ENCODE results near the gene KDSR. TPM values are rescaled to one million over a fixed set of nuclear protein-coding genes. Genes with fewer than 3 reads are reported as not detected.

Gene KDSR, protein sequence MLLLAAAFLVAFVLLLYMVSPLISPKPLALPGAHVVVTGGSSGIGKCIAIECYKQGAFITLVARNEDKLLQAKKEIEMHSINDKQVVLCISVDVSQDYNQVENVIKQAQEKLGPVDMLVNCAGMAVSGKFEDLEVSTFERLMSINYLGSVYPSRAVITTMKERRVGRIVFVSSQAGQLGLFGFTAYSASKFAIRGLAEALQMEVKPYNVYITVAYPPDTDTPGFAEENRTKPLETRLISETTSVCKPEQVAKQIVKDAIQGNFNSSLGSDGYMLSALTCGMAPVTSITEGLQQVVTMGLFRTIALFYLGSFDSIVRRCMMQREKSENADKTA
- 72.2 and 83.5 TPM in 2 replicates for total RNA-seq

GRCh38 chr18:63367053-63367953 is at the start of gene KDSR:
TSS of gene KDSR (minus strand) at chr18:63367206. CDS start at chr18:63367118, 88 bp downstream.
- peak within 1 kb of the TSS; percentile 83 for H3K27ac Mint-ChIP-seq
- peak within 1 kb of the TSS; percentile 93 for H3K4me3 Mint-ChIP-seq
- H3K27me3 Mint-ChIP-seq (ENCODE audit: insufficient read depth), result no peaks in the 10 kb centered on the region
- DNase-seq (ENCODE audit: low spot score), result peak; percentile 82
- peaks cover 44% of the 10 kb centered on the region for H3K4me1 Mint-ChIP-seq (ENCODE audit: low read depth)
- peaks cover 30% of the 10 kb centered on the region for H3K36me3 Mint-ChIP-seq (ENCODE audit: low read depth)
- intact Hi-C loops (cut with micrococcal nuclease), result loop anchor here (1.0 to 10.0 kb wide), 11 partner anchors 12 to 1180 kb away; partner anchors contain the start of genes HMSD, PHLPP1, PIGN and RELCH
- peaks cover 25% of the 10 kb centered on the region for H3K9me3 Mint-ChIP-seq

DNA sequence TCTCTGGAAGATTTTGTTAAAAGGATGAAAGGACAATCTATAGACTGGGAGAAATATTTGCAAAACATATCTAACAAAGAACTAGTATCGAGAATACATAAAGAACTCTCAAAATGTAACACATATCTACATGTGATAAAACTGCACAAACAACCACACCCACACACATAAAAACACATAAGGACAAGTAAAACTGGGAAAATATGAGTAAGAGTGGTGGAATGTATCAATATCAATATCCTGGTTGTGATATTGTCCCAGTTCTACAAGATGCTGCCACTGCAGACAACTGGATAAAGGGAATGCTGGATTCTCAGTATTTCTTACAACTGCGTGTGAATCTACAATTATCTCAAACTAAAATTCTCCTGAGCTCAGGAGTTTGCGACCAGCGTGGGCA is 45.9 kb upstream of the KDSR start:
- H3K36me3 Mint-ChIP-seq (ENCODE audit: low read depth), result peaks cover 38% of the 10 kb centered on the region
- intact Hi-C loops (cut with micrococcal nuclease), result no loop called here
- H3K4me1 Mint-ChIP-seq (ENCODE audit: low read depth), result peaks cover 38% of the 10 kb centered on the region
- H3K27ac Mint-ChIP-seq, result peak overlapping the region; percentile 49
- DNase-seq (ENCODE audit: low spot score), result no peak
- no peaks in the 10 kb centered on the region for H3K9me3 Mint-ChIP-seq
- no peaks in the 10 kb centered on the region for H3K27me3 Mint-ChIP-seq (ENCODE audit: insufficient read depth)
- no peak overlapping the region for H3K4me3 Mint-ChIP-seq

DNA sequence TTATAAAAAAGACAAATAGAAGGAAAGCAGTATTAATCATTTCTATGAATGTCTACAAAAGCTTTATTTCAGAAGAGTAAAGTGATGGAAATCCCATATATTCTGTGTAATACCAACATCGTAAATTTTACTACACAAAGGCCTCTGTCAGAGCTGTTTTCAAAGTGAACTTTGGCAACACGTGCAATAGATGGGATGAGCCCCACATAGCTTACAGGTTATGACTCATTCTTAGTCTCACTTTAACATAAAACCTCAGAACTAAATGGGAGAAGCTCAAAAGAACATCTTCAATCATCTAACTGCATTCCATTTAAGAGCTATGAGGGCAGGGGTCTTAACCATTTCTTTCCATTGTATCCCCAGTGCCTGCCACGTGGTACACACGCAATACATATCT is 43.8 kb upstream of the KDSR start:
- H3K27ac Mint-ChIP-seq, result peak overlapping the region; percentile 24
- H3K4me3 Mint-ChIP-seq, result no peak overlapping the region
- intact Hi-C loops (cut with micrococcal nuclease), result loop anchor here (1.0 to 2.0 kb wide), 2 partner anchors 12 to 44 kb away; partner anchors contain the start of genes KDSR and VPS4B
- H3K27me3 Mint-ChIP-seq (ENCODE audit: insufficient read depth), result no peaks in the 10 kb centered on the region
- peaks cover 44% of the 10 kb centered on the region for H3K4me1 Mint-ChIP-seq (ENCODE audit: low read depth)
- DNase-seq (ENCODE audit: low spot score), result no peak
- peaks cover 52% of the 10 kb centered on the region for H3K36me3 Mint-ChIP-seq (ENCODE audit: low read depth)
- no peaks in the 10 kb centered on the region for H3K9me3 Mint-ChIP-seq

GRCh38 chr18:63409301-63409700 is 42.3 kb upstream of the KDSR start:
- Mint-ChIP-seq H3K36me3 (ENCODE audit: low read depth) (peaks cover 47% of the 10 kb centered on the region), H3K27me3 (ENCODE audit: insufficient read depth) (no peaks in the 10 kb centered on the region), H3K4me1 (ENCODE audit: low read depth) (peaks cover 44% of the 10 kb centered on the region), H3K9me3 (no peaks in the 10 kb centered on the region), H3K27ac (peak overlapping the region; percentile 64), H3K4me3 (no peak overlapping the region)
- intact Hi-C loops (cut with micrococcal nuclease), result loop anchor here (1.0 kb wide), 1 partner anchor 9 kb away; no protein-coding TSS in a partner anchor
- DNase-seq (ENCODE audit: low spot score), result no peak

DNA sequence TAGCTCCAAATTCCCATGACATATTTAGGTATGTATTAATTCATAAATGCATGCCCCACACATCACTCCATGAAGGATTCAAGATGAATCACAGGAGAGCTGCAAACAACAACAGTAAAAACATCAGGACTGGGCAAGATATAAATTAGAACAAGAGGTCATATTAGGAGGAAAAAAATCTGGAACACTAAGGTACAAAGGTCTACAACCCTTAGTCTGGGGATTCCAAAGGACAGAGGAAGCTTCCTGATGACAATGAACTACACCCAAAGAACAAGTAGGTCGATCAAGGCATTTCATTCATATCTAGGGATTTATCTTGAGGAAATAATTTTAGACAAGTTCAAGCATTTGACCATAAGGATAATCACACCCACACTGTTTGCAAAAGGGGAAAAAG is 40.7 kb upstream of the KDSR start:
- intact Hi-C loops (cut with micrococcal nuclease), result no loop called here
- DNase-seq (ENCODE audit: low spot score), result no peak
- H3K9me3 Mint-ChIP-seq, result no peaks in the 10 kb centered on the region
- no peak overlapping the region for H3K27ac Mint-ChIP-seq
- H3K4me1 Mint-ChIP-seq (ENCODE audit: low read depth), result peaks cover 42% of the 10 kb centered on the region
- peaks cover 50% of the 10 kb centered on the region for H3K36me3 Mint-ChIP-seq (ENCODE audit: low read depth)
- no peak overlapping the region for H3K4me3 Mint-ChIP-seq
- no peaks in the 10 kb centered on the region for H3K27me3 Mint-ChIP-seq (ENCODE audit: insufficient read depth)

DNA sequence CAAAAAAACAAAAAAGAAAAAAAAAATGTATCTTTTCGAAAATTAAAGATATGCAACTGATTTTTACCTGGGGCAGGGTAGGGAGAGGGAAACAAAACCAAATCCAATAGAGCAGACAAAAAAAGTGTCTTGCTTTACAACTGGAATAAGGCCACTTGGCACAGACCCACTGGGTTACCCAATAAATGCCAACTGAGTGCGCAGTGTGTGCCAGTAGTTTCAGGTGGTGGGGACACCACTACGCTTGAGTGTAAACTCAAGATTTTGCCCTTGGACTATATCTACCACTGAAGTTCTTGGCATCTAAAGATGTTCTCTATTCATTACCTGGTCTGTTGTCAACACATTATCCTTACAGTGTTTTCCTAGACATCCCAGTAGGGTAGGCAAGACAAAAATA is 39.0 kb upstream of the KDSR start:
- Mint-ChIP-seq H3K4me3 (no peak overlapping the region), H3K9me3 (no peaks in the 10 kb centered on the region), H3K27ac (no peak overlapping the region), H3K4me1 (ENCODE audit: low read depth) (peaks cover 37% of the 10 kb centered on the region), H3K36me3 (ENCODE audit: low read depth) (peaks cover 52% of the 10 kb centered on the region), H3K27me3 (ENCODE audit: insufficient read depth) (no peaks in the 10 kb centered on the region)
- intact Hi-C loops (cut with micrococcal nuclease), result no loop called here
- no peak for DNase-seq (ENCODE audit: low spot score)

GRCh38 chr18:63402246-63403162 is 35.5 kb upstream of the KDSR start:
- Mint-ChIP-seq H3K4me1 (ENCODE audit: low read depth) (peaks cover 19% of the 10 kb centered on the region), H3K4me3 (no peak overlapping the region), H3K27ac (no peak overlapping the region), H3K27me3 (ENCODE audit: insufficient read depth) (no peaks in the 10 kb centered on the region), H3K36me3 (ENCODE audit: low read depth) (peaks cover 50% of the 10 kb centered on the region), H3K9me3 (no peaks in the 10 kb centered on the region)
- intact Hi-C loops (cut with micrococcal nuclease), result no loop called here
- no peak for DNase-seq (ENCODE audit: low spot score)

DNA sequence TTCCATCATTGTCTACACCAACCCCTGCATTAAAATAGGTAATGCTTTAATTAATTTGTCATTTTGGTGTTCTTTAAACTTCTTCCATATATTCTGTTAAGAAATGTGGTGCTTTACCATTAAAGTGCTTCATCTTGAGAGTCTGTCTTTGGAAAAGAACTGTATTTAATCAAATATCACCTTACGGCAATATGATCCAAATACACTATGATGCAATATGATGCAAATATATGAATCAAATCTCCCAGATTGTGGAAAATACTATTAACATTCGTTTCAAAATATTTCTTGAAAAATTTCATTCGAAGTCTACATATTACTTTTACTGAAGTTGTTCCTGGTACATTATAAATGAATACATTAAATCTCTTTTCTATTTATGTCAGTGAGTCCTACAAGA is 32.3 kb upstream of the KDSR start:
- no peak overlapping the region for H3K27ac Mint-ChIP-seq
- intact Hi-C loops (cut with micrococcal nuclease), result no loop called here
- no peak overlapping the region for H3K4me3 Mint-ChIP-seq

DNA sequence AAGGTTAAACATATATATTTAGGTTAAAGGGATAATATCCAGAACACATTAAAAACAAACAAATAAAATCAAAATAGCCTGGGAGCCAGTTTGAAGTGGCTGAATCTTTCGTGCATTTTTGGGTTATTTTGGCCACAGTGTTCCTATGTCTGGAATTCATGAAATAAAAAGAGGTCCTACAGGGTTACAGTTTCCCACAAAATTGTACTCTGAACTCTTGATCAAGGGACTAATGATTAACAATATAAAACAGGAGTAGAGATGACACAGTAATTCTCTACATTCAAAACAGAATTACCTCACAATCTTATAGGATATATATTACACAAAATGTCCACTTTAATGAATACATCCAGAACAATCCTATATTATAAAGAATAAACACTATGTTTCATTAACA is 30.3 kb upstream of the KDSR start:
- Mint-ChIP-seq H3K27me3 (ENCODE audit: insufficient read depth) (no peaks in the 10 kb centered on the region), H3K4me1 (ENCODE audit: low read depth) (peaks cover 13% of the 10 kb centered on the region), H3K9me3 (no peaks in the 10 kb centered on the region), H3K4me3 (no peak overlapping the region), H3K36me3 (ENCODE audit: low read depth) (peaks cover 31% of the 10 kb centered on the region), H3K27ac (no peak overlapping the region)
- intact Hi-C loops (cut with micrococcal nuclease), result no loop called here
- no peak for DNase-seq (ENCODE audit: low spot score)

More for the DNA sequence above, 32.3 kb upstream of the KDSR start:
- no peaks in the 10 kb centered on the region for H3K9me3 Mint-ChIP-seq
- peaks cover 41% of the 10 kb centered on the region for H3K36me3 Mint-ChIP-seq (ENCODE audit: low read depth)
- peaks cover 18% of the 10 kb centered on the region for H3K4me1 Mint-ChIP-seq (ENCODE audit: low read depth)
- no peaks in the 10 kb centered on the region for H3K27me3 Mint-ChIP-seq (ENCODE audit: insufficient read depth)
- DNase-seq (ENCODE audit: low spot score), result no peak

GRCh38 chr18:63395503-63395902 is 28.5 kb upstream of the KDSR start:
- intact Hi-C loops (cut with micrococcal nuclease), result no loop called here
- Mint-ChIP-seq H3K4me3 (no peak overlapping the region), H3K4me1 (ENCODE audit: low read depth) (peaks cover 8% of the 10 kb centered on the region), H3K27ac (no peak overlapping the region), H3K9me3 (no peaks in the 10 kb centered on the region), H3K36me3 (ENCODE audit: low read depth) (peaks cover 27% of the 10 kb centered on the region), H3K27me3 (ENCODE audit: insufficient read depth) (no peaks in the 10 kb centered on the region)
- DNase-seq (ENCODE audit: low spot score), result no peak

DNA sequence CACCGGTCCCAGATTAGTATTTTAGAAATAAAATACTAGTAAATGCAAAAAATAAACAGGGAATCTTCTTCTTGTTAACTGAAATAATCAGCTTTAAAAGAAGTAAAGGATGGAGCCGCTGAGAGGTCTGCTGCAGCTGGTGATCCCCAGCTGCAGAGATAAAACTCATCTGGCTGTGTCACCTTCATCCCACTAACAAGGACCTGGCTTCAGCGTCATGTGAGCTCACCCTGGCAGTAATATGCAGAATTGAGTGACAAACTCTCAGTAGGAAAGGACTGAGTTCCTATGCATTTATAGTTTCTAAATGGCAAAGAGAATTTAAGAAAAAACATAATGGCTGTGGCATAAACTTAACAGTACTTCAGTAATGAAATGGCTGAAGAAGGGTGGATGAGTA is 27.9 kb upstream of the KDSR start:
- H3K4me1 Mint-ChIP-seq (ENCODE audit: low read depth), result peaks cover 2% of the 10 kb centered on the region
- DNase-seq (ENCODE audit: low spot score), result no peak
- H3K36me3 Mint-ChIP-seq (ENCODE audit: low read depth), result peaks cover 23% of the 10 kb centered on the region
- H3K27me3 Mint-ChIP-seq (ENCODE audit: insufficient read depth), result no peaks in the 10 kb centered on the region
- H3K9me3 Mint-ChIP-seq, result no peaks in the 10 kb centered on the region
- H3K4me3 Mint-ChIP-seq, result no peak overlapping the region
- no peak overlapping the region for H3K27ac Mint-ChIP-seq
- intact Hi-C loops (cut with micrococcal nuclease), result no loop called here

- intact Hi-C loops (cut with micrococcal nuclease), result no loop called here
- peaks cover 21% of the 10 kb centered on the region for H3K36me3 Mint-ChIP-seq (ENCODE audit: low read depth)
- H3K9me3 Mint-ChIP-seq, result no peaks in the 10 kb centered on the region
- H3K4me3 Mint-ChIP-seq, result no peak overlapping the region
- DNase-seq (ENCODE audit: low spot score), result no peak
- H3K27me3 Mint-ChIP-seq (ENCODE audit: insufficient read depth), result no peaks in the 10 kb centered on the region
- no peaks in the 10 kb centered on the region for H3K4me1 Mint-ChIP-seq (ENCODE audit: low read depth)
- H3K27ac Mint-ChIP-seq, result no peak overlapping the region
These were observed 20.9 kb upstream of the KDSR start for GRCh38 chr18:63387861-63388260.
